ENCODE measurements around the gene MEGF11.

- no peak for TF ChIP-seq CTCF (IDR thresholded peaks at IDR 0.05; ENCODE audit: insufficient read depth, low read length)
- TF ChIP-seq POLR2AphosphoS5 (IDR thresholded peaks at IDR 0.05; ENCODE audit: low read depth): no peak
- TF ChIP-seq SPI1 (IDR thresholded peaks at IDR 0.05; ENCODE audit: borderline replicate concordance, low read depth): no peak
- no peak for TF ChIP-seq REST (IDR thresholded peaks at IDR 0.05; ENCODE audit: insufficient replicate concordance, low read depth)
Observed at GRCh38 chr15:66024116-66024515, 229.4 kb downstream of the MEGF11 start.
